Astrocyte (in vitro differentiated cells and primary cell): ENCODE measurements around the gene BBS12.

Experiments used
- EZH2 ChIP-seq: IDR thresholded peaks from 2 replicates; pipeline ENCODE4 v1.6.1; 2012; ENCODE audit warnings: mild to moderate bottlenecking, low read length, inconsistent platforms; ENCODE audit not compliant: insufficient read depth
- TF ChIP-seq, protein P1 (sequence below): IDR thresholded peaks from 2 replicates; pipeline ENCODE4 v1.5.1; 2011; ENCODE audit warnings: low read depth, mild to moderate bottlenecking, inconsistent platforms, low read length, moderate library complexity; ENCODE audit not compliant: insufficient read depth

DNA sequence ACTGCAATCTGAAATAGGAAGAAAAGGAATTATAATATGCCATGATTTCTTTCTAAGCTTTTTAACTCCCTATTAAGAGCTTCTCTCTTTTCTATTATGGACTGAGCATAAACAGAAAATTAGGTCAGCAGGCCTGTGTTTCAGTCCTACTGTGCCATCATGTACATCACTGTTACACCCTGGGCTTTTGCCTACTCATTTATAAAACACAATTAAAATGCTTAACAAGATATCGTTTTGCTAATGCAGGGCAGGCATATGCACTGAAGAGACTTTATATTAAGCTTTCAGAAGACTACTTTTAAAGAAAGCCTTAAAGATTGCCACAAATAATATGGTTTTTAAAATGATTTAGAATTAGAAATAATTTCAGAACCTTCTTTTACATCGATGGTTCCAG, 828 bp upstream of the BBS12 start:
- TF ChIP-seq, protein P1, sequence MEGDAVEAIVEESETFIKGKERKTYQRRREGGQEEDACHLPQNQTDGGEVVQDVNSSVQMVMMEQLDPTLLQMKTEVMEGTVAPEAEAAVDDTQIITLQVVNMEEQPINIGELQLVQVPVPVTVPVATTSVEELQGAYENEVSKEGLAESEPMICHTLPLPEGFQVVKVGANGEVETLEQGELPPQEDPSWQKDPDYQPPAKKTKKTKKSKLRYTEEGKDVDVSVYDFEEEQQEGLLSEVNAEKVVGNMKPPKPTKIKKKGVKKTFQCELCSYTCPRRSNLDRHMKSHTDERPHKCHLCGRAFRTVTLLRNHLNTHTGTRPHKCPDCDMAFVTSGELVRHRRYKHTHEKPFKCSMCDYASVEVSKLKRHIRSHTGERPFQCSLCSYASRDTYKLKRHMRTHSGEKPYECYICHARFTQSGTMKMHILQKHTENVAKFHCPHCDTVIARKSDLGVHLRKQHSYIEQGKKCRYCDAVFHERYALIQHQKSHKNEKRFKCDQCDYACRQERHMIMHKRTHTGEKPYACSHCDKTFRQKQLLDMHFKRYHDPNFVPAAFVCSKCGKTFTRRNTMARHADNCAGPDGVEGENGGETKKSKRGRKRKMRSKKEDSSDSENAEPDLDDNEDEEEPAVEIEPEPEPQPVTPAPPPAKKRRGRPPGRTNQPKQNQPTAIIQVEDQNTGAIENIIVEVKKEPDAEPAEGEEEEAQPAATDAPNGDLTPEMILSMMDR, result no peak
- TF ChIP-seq EZH2, result no peak
